ENCODE results near the gene CACNA2D1. TPM values are rescaled to one million over a fixed set of nuclear protein-coding genes. Genes with fewer than 3 reads are reported as not detected.

Gene CACNA2D1
- total and polyA plus RNA-seq, 2 donors (not counting 1 experiment from before 2014, with no cell fraction given): 31.7 to 64.4 TPM

DNA sequence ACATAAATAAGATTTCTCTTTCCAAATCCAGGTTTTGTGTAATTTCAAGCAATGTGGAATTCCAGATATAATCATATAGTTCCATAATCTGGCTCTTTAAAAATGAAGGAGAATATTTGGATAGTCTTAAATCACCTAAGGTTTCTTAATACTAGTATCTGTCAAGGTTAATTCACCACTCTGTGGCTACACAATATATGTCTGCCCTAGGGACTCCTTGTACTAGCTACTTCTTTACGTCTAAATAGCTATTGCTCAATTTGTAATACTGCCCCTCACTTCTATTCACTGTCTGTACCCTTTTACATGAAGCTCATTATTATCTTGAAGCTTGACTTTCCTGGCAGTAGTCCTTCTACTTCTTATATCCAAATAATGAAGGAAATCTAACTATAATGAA, 47.2 kb downstream of the CACNA2D1 start:
- DNase-seq (ENCODE audit: low read depth in 2 of 2): no peak
- Histone ChIP-seq H3K79me2 (ENCODE audit: control insufficient read depth, insufficient read depth, low read length) (no peaks in the 10 kb centered on the region), H2AFZ (ENCODE audit: low read length) (no peak overlapping the region), H3K27ac (ENCODE audit: insufficient read depth, low read length) (no peak overlapping the region), H3K9ac (ENCODE audit: insufficient read depth, low read length) (no peak overlapping the region), H3K4me3 (replicated peaks in 1 of 4; ENCODE audit: control extremely low read depth in 1 of 4, insufficient read depth in 1 of 4, low read depth in 3 of 4, low read length in 4 of 4) (no peak overlapping the region), H4K20me1 (ENCODE audit: control insufficient read depth, extremely low read depth, insufficient read depth, low read length) (no peaks in the 10 kb centered on the region), H3K36me3 (ENCODE audit: control insufficient read depth, insufficient read depth, low read length) (no peaks in the 10 kb centered on the region), H3K27me3 (ENCODE audit: control insufficient read depth, insufficient read depth, low read length) (no peaks in the 10 kb centered on the region), H3K4me2 (ENCODE audit: extremely low read depth, insufficient read depth, low read length) (no peak overlapping the region), H3K9me3 (ENCODE audit: control insufficient read depth, insufficient read depth, low read depth, low read length) (no peaks in the 10 kb centered on the region), H3K4me1 (ENCODE audit: control insufficient read depth, extremely low read depth, insufficient read depth, low read length) (no peaks in the 10 kb centered on the region)
- TF ChIP-seq EZH2 (IDR thresholded peaks at IDR 0.05; ENCODE audit: low read length, missing control alignments) (no peak), CTCF (conservative IDR thresholded peaks at IDR 0.05 in 1 of 2, IDR thresholded peaks at IDR 0.05 in 1 of 2; ENCODE audit: low read depth in 1 of 2, low read length in 2 of 2) (no peak)

GRCh38 chr7:82395147-82395546, 48.4 kb downstream of the CACNA2D1 start:
- Histone ChIP-seq H3K27me3 (ENCODE audit: control insufficient read depth, insufficient read depth, low read length) (no peaks in the 10 kb centered on the region), H3K4me3 (replicated peaks in 1 of 4; ENCODE audit: control extremely low read depth in 1 of 4, insufficient read depth in 1 of 4, low read depth in 3 of 4, low read length in 4 of 4) (no peak overlapping the region), H3K4me1 (ENCODE audit: control insufficient read depth, extremely low read depth, insufficient read depth, low read length) (no peaks in the 10 kb centered on the region), H4K20me1 (ENCODE audit: control insufficient read depth, extremely low read depth, insufficient read depth, low read length) (no peaks in the 10 kb centered on the region), H3K4me2 (ENCODE audit: extremely low read depth, insufficient read depth, low read length) (no peak overlapping the region), H3K9ac (ENCODE audit: insufficient read depth, low read length) (no peak overlapping the region), H2AFZ (ENCODE audit: low read length) (no peak overlapping the region), H3K79me2 (ENCODE audit: control insufficient read depth, insufficient read depth, low read length) (no peaks in the 10 kb centered on the region), H3K36me3 (ENCODE audit: control insufficient read depth, insufficient read depth, low read length) (no peaks in the 10 kb centered on the region), H3K9me3 (ENCODE audit: control insufficient read depth, insufficient read depth, low read depth, low read length) (no peaks in the 10 kb centered on the region), H3K27ac (ENCODE audit: insufficient read depth, low read length) (no peak overlapping the region)
- DNase-seq (ENCODE audit: low read depth in 2 of 2): no peak
- TF ChIP-seq EZH2 (IDR thresholded peaks at IDR 0.05; ENCODE audit: low read length, missing control alignments) (no peak), CTCF (conservative IDR thresholded peaks at IDR 0.05 in 1 of 2, IDR thresholded peaks at IDR 0.05 in 1 of 2; ENCODE audit: low read depth in 1 of 2, low read length in 2 of 2) (no peak)

DNA sequence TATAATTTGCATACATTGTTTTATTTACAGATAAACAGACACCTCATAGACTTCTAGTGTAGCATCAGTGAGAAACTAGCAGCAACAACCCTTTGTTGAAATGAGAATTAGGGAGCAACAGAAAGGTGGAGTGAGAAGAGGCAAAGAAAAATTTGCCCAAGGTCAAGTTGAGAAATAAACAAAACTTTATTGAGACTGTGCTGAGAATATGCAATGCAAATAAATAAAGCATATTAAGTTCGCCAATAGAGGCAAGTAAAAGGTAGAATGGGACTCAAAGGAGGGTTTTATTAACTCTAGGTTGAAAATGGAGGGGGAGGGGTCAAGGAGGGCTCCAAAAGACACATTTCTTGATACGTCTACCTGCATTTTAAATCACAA, 49.7 kb downstream of the CACNA2D1 start:
- Histone ChIP-seq H3K4me2 (ENCODE audit: extremely low read depth, insufficient read depth, low read length) (no peak overlapping the region), H3K9ac (ENCODE audit: insufficient read depth, low read length) (no peak overlapping the region), H3K27ac (ENCODE audit: insufficient read depth, low read length) (no peak overlapping the region), H3K79me2 (ENCODE audit: control insufficient read depth, insufficient read depth, low read length) (no peaks in the 10 kb centered on the region), H3K36me3 (ENCODE audit: control insufficient read depth, insufficient read depth, low read length) (no peaks in the 10 kb centered on the region), H2AFZ (ENCODE audit: low read length) (no peak overlapping the region), H3K9me3 (ENCODE audit: control insufficient read depth, insufficient read depth, low read depth, low read length) (no peaks in the 10 kb centered on the region), H3K4me1 (ENCODE audit: control insufficient read depth, extremely low read depth, insufficient read depth, low read length) (no peaks in the 10 kb centered on the region), H4K20me1 (ENCODE audit: control insufficient read depth, extremely low read depth, insufficient read depth, low read length) (no peaks in the 10 kb centered on the region), H3K27me3 (ENCODE audit: control insufficient read depth, insufficient read depth, low read length) (no peaks in the 10 kb centered on the region), H3K4me3 (replicated peaks in 1 of 4; ENCODE audit: control extremely low read depth in 1 of 4, insufficient read depth in 1 of 4, low read depth in 3 of 4, low read length in 4 of 4) (no peak overlapping the region)
- DNase-seq (ENCODE audit: low read depth in 2 of 2): no peak
- no peak for TF ChIP-seq CTCF (conservative IDR thresholded peaks at IDR 0.05 in 1 of 2, IDR thresholded peaks at IDR 0.05 in 1 of 2; ENCODE audit: low read depth in 1 of 2, low read length in 2 of 2)
- no peak for TF ChIP-seq EZH2 (IDR thresholded peaks at IDR 0.05; ENCODE audit: low read length, missing control alignments)

All from fibroblast of lung (primary cell).